B cell (primary cell): ENCODE results near the gene MYRIP. TPM values are rescaled to one million over a fixed set of nuclear protein-coding genes. Genes with fewer than 3 reads are reported as not detected.
"Not testable (repeated sequence)": the region's sequence is repeated elsewhere in the genome, so short reads cannot be mapped to it uniquely, and the experiment has no call there.

Experiments
- ATAC-seq: fragments of 200-7000 bp; cut with Tn5 transposase; one replicate; pipeline ENCODE4 v1.10.0; 2021; ENCODE audit warnings: low read depth, mild to moderate bottlenecking, moderate number of reproducible peaks, moderate library complexity
- CTCF ChIA-PET: fragments of 350-600 bp; sonication (Branson Sonifier 250); formaldehyde crosslinking; loops from one replicate; lab custom pipeline; 2021; ENCODE audit warnings: antibody characterized with exemption, inconsistent platforms; lab: Charles Lee
- POLR2A ChIA-PET: fragments of 350-600 bp; sonication (Branson Sonifier 250); formaldehyde crosslinking; loops from one replicate; lab custom pipeline; 2021; ENCODE audit warnings: antibody characterized with exemption; lab: Charles Lee
- DNase-seq: peaks from one replicate; pipeline ENCODE4 v3.0.0; 2013
- H2AFZ ChIP-seq: 2 replicates; pipeline ENCODE4 v1.6.1; 2012; ENCODE audit warnings: mild to moderate bottlenecking, low read depth, low read length; ENCODE audit not compliant: insufficient read depth, poor library complexity, severe bottlenecking
- H3K27ac ChIP-seq, 2 donors: 1 replicate in 1 of 2; 2 replicates in 1 of 2; pipeline ENCODE4 v1.5.1; 2012 to 2013; ENCODE audit warnings: low read length in 2 of 2, mild to moderate bottlenecking in 2 of 2, moderate library complexity in 1 of 2
- H3K27me3 ChIP-seq, 4 experiments: fragments of 200-600 bp in 1 of 4; sonication (generic) in 1 of 4; replicated peaks in 1 of 4; 1 replicate in 2 of 4; 2 replicates in 2 of 4; pipeline versions ENCODE4 v1.6.1 to v1.7.0; 2013 to 2016; ENCODE audit warnings: low read length in 3 of 4, mild to moderate bottlenecking in 2 of 4, mixed read lengths in 1 of 4, moderate library complexity in 1 of 4; ENCODE audit not compliant: insufficient read depth in 4 of 4, control insufficient read depth in 3 of 4; ENCODE audit errors: control extremely low read depth in 1 of 4
- H3K36me3 ChIP-seq, 2 experiments: replicated peaks in 1 of 2; 1 replicate in 1 of 2; 2 replicates in 1 of 2; pipeline versions ENCODE4 v1.6.1 to v1.7.1; 2013; ENCODE audit warnings: low read length in 1 of 2; ENCODE audit not compliant: insufficient read depth in 2 of 2, control insufficient read depth in 1 of 2; ENCODE audit errors: control extremely low read depth in 1 of 2, extremely low read depth in 1 of 2
- H3K4me1 ChIP-seq, 2 donors: fragments of 200-600 bp in 1 of 2; sonication (generic) in 1 of 2; 1 replicate in 1 of 2; 2 replicates in 1 of 2; pipeline versions ENCODE4 v1.5.1 to v1.6.1; 2013 to 2017; ENCODE audit warnings: low read length in 2 of 2; ENCODE audit not compliant: control insufficient read depth in 2 of 2, insufficient read depth in 2 of 2
- H3K4me2 ChIP-seq: replicated peaks from 2 replicates; pipeline ENCODE3; 2012; ENCODE audit warnings: mild to moderate bottlenecking, low read depth, low read length; ENCODE audit not compliant: poor library complexity, severe bottlenecking
- H3K4me3 ChIP-seq, 5 experiments: fragments of 200-600 bp in 1 of 5; sonication (generic) in 1 of 5; 1 replicate in 3 of 5; 2 replicates in 2 of 5; pipeline versions ENCODE4 v1.5.1 to v1.7.0; 2011 to 2016; ENCODE audit warnings: low read length in 4 of 5, mild to moderate bottlenecking in 4 of 5, low read depth in 2 of 5, control low read depth in 1 of 5, moderate library complexity in 1 of 5; ENCODE audit not compliant: insufficient read depth in 1 of 5; ENCODE audit errors: control extremely low read depth in 1 of 5, extremely low read depth in 1 of 5
- H3K79me2 ChIP-seq: fragments of 200-600 bp; sonication (generic); one replicate; pipeline ENCODE4 v1.6.0; 2016; ENCODE audit warnings: low read length; ENCODE audit not compliant: control insufficient read depth, insufficient read depth
- H3K9ac ChIP-seq: fragments of 200-600 bp; sonication (generic); 2 replicates; pipeline ENCODE4 v1.6.1; 2017; ENCODE audit warnings: mild to moderate bottlenecking, low read length, moderate library complexity
- H3K9me3 ChIP-seq, 3 donors: one replicate each; pipeline versions ENCODE4 v1.6.1 to v1.7.1; 2013; ENCODE audit warnings: low read length in 2 of 3; ENCODE audit not compliant: control insufficient read depth in 2 of 3, insufficient read depth in 1 of 3; ENCODE audit errors: control extremely low read depth in 1 of 3
- H4K20me1 ChIP-seq: 2 replicates; pipeline ENCODE4 v1.6.0; 2012; ENCODE audit warnings: mild to moderate bottlenecking, low read length; ENCODE audit not compliant: insufficient read depth, control insufficient read depth, poor library complexity, severe bottlenecking
- H3K27ac Mint-ChIP-seq: one replicate; pipeline ENCODE4 v1.8.0; 2021; ENCODE audit warnings: mixed read lengths
- H3K27me3 Mint-ChIP-seq: one replicate; pipeline ENCODE4 v1.8.0; 2021; ENCODE audit warnings: mixed read lengths
- H3K4me1 Mint-ChIP-seq: one replicate; pipeline ENCODE4 v1.8.0; 2021; ENCODE audit warnings: mixed read lengths
- H3K4me3 Mint-ChIP-seq: one replicate; pipeline ENCODE4 v1.8.0; 2021; ENCODE audit warnings: mixed read lengths
- H3K9me3 Mint-ChIP-seq: one replicate; pipeline ENCODE4 v1.8.0; 2022; ENCODE audit warnings: mixed read lengths; ENCODE audit not compliant: insufficient read depth
- CTCF ChIP-seq: fragments of 200-600 bp; IDR thresholded peaks from one replicate; pipeline ENCODE4 v1.8.0; 2022; ENCODE audit warnings: antibody characterized with exemption, mild to moderate bottlenecking
- EZH2 ChIP-seq: IDR thresholded peaks from 2 replicates; pipeline ENCODE4 v1.6.1; 2012; ENCODE audit warnings: borderline replicate concordance, low read depth, mild to moderate bottlenecking, moderate library complexity, low read length; ENCODE audit not compliant: insufficient read depth, poor library complexity, severe bottlenecking
- WGBS: methylation state at CpG from one replicate; pipeline ENCODE4 v1.1.5; 2013; ENCODE audit warnings: missing lambda C conversion rate; ENCODE audit not compliant: insufficient coverage; 5-methylcytosine and 5-hydroxymethylcytosine counted together
- intact Hi-C: fragments of 100-400 bp; cut with micrococcal nuclease; formaldehyde crosslinking; loops from one replicate; pipeline ENCODE4 v1.10.0; 2022
- polyA plus RNA-seq: library from polyadenylated mRNA; depleted of rRNA; stranded (reverse); fragments of >200 nt; gene quantifications from 2 replicates; pipeline ENCODE4 v1.2.3, GENCODE V29; 2012
- total RNA-seq, 2 donors: library from RNA; stranded (reverse); fragments of 120-200 nt in 1 of 2; gene quantifications; 1 replicate in 1 of 2; 2 replicates in 1 of 2; pipeline versions ENCODE4 v1.2.3 to v1.2.4, GENCODE V29; 2013 to 2022

Gene MYRIP
- total and polyA plus RNA-seq, 2 donors (not counting 1 experiment from before 2014, with no cell fraction given) = 0.03 to 0.10 TPM

DNA sequence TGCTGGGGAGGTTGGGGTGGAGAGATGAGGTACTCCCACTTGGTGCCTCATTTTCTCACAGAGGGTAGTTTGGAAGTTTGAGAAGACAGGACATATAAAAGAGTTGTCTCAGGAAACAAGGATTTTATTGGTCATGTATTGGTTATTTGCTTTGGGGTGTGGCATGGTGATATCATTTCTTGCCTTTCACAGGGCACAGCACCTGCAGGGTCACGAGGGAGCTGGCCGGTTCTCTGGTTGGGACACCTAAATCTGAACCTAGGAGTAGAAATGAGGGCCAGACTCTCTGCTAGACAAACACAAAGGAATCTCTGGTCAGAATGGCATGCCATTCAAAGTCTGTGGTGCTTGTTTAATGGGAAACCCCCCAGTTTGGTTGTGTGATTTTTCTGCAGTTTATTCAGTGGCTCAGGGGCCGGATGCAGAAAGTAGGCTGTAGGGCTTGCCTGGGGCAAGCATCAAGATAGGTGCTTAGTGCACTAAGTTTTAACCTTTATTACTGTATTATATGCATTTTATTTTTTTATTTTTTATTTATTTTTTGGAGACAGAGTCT is 262.4 kb downstream of the MYRIP start:
- ATAC-seq (no peak), DNase-seq (no peak)
- no peak overlapping the region for H3K27ac Mint-ChIP-seq
- H3K4me3 ChIP-seq = no peak overlapping the region
- H3K27me3 Mint-ChIP-seq = peaks cover 16% of the 10 kb centered on the region
- H3K4me2 ChIP-seq = no peak overlapping the region
- H3K4me1 ChIP-seq = no peaks in the 10 kb centered on the region
- ChIA-PET POLR2A (no interaction called here), CTCF (no interaction called here)
- TF ChIP-seq CTCF = no peak
- intact Hi-C loops = no loop called here
- no peak overlapping the region for H2AFZ ChIP-seq
- no peak overlapping the region for H3K9ac ChIP-seq
- no peaks in the 10 kb centered on the region for H3K36me3 ChIP-seq
- H4K20me1 ChIP-seq = no peaks in the 10 kb centered on the region
- no peaks in the 10 kb centered on the region for H3K4me1 Mint-ChIP-seq
- H3K27me3 ChIP-seq = no peaks in the 10 kb centered on the region
- no peak overlapping the region for H3K27ac ChIP-seq
- 93% methylated on average over 2 of the region's 3 CpGs for WGBS
- H3K9me3 ChIP-seq = no peaks in the 10 kb centered on the region
- no peak overlapping the region for H3K4me3 Mint-ChIP-seq
- no peaks in the 10 kb centered on the region for H3K79me2 ChIP-seq
- no peaks in the 10 kb centered on the region for H3K9me3 Mint-ChIP-seq

- Mint-ChIP-seq H3K9me3 (no peaks in the 10 kb centered on the region), H3K4me1 (no peaks in the 10 kb centered on the region), H3K4me3 (no peak overlapping the region), H3K27ac (no peak overlapping the region), H3K27me3 (peaks cover 16% of the 10 kb centered on the region)
- Histone ChIP-seq H3K27ac (no peak overlapping the region), H4K20me1 (no peaks in the 10 kb centered on the region), H3K4me2 (no peak overlapping the region), H3K4me3 (no peak overlapping the region), H3K9me3 (no peaks in the 10 kb centered on the region), H2AFZ (no peak overlapping the region), H3K36me3 (no peaks in the 10 kb centered on the region), H3K27me3 (no peaks in the 10 kb centered on the region), H3K4me1 (no peaks in the 10 kb centered on the region), H3K79me2 (no peaks in the 10 kb centered on the region), H3K9ac (no peak overlapping the region)
- no peak for DNase-seq
- ATAC-seq = no peak
- 63% methylated on average over 9 of the region's 11 CpGs for WGBS
- CTCF ChIA-PET = interaction anchor here (0.6 kb wide), 1 partner anchor 408 kb away, joined by 3 read pairs; no protein-coding TSS in a partner anchor
- TF ChIP-seq CTCF = no peak
- no peak for TF ChIP-seq EZH2
- POLR2A ChIA-PET = no interaction called here
- intact Hi-C loops = no loop called here
These were observed 264.1 kb downstream of the MYRIP start for GRCh38 chr3:40073310-40074007.

- H3K27ac Mint-ChIP-seq, POLR2A ChIA-PET, ATAC-seq: not testable (repeated sequence)
These were observed 267.7 kb downstream of the MYRIP start for GRCh38 chr3:40077139-40077538.

More at GRCh38 chr3:40077139-40077538, 267.7 kb downstream of the MYRIP start:
- DNase-seq, H3K9ac ChIP-seq, intact Hi-C loops, H3K79me2 ChIP-seq, H3K4me1 Mint-ChIP-seq, H2AFZ ChIP-seq, H3K9me3 Mint-ChIP-seq, CTCF ChIA-PET, H4K20me1 ChIP-seq, H3K4me1 ChIP-seq, H3K27me3 Mint-ChIP-seq, H3K4me3 ChIP-seq, H3K27me3 ChIP-seq, H3K4me2 ChIP-seq, H3K36me3 ChIP-seq, H3K4me3 Mint-ChIP-seq, H3K9me3 ChIP-seq, H3K27ac ChIP-seq: not testable (repeated sequence)
- WGBS = 98% methylated on average over 4 of the region's 6 CpGs
